Right lobe of liver (tissue), 4 donors: ENCODE measurements around the gene PLA2R1.

ENCODE experiments used
- POLR2A ChIP-seq: fragments of 450-650 bp; IDR thresholded peaks from one replicate; pipeline ENCODE4 v1.6.1; 2017; ENCODE audit warnings: antibody characterized with exemption, mild to moderate bottlenecking
- TF ChIP-seq, protein P1 (sequence below), 4 donors: fragments of 200-600 bp in 3 of 4; fragments of 450-650 bp in 1 of 4; IDR thresholded peaks; one replicate each; pipeline versions ENCODE4 v1.5.1 to v1.8.0; 2016 to 2022; ENCODE audit warnings: antibody characterized with exemption in 4 of 4, mild to moderate bottlenecking in 2 of 4
- donor health status: DM: no; HTN: no; CAD: no.
- donor health status: DM: no; HTN: no; CAD: no.
- donor health status: DM: no; HTN: yes; CAD: no.

DNA sequence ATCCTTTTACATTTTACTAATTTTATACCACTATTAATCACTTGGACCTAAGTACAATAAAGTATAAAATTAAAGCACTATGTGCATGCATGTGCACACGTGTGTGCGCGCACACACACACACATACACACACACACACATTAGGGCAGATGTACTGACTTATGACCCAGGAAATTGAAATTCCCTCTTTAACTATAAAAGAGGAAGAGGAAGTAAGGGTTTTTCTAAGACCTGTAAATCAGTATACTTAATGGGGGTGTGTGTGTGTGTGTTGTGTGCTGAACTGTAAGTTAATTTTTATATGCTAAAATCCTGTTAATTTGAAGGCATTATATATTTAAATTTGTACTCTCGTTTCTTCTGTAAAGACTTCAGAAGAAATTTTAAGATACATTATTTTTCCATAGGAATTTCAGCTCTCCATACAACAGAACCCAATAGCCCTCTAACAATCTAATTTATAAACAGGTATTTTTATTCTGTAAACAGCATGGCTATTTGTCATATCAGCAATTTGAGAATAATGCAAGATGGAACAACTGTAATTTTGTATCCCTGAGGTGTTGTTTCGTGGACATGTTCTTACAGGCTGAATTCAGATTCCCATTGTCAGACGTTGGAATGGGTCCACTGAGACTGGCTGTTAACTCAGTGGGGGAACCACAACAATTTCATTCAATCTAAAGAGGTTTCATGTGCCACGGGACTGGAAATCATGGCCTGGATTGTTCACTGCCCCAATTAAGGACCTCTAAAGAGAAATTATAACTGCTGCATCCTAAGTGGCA is 90.9 kb downstream of the PLA2R1 start:
- TF ChIP-seq, protein P1, sequence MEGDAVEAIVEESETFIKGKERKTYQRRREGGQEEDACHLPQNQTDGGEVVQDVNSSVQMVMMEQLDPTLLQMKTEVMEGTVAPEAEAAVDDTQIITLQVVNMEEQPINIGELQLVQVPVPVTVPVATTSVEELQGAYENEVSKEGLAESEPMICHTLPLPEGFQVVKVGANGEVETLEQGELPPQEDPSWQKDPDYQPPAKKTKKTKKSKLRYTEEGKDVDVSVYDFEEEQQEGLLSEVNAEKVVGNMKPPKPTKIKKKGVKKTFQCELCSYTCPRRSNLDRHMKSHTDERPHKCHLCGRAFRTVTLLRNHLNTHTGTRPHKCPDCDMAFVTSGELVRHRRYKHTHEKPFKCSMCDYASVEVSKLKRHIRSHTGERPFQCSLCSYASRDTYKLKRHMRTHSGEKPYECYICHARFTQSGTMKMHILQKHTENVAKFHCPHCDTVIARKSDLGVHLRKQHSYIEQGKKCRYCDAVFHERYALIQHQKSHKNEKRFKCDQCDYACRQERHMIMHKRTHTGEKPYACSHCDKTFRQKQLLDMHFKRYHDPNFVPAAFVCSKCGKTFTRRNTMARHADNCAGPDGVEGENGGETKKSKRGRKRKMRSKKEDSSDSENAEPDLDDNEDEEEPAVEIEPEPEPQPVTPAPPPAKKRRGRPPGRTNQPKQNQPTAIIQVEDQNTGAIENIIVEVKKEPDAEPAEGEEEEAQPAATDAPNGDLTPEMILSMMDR (IDR thresholded peaks at IDR 0.05): no peak
- no peak for TF ChIP-seq POLR2A
